H4 (cell line): Measurements from ENCODE around the gene SLC25A41. TPM values are rescaled to one million over a fixed set of nuclear protein-coding genes. Genes with fewer than 3 reads are reported as not detected.
"Not testable (repeated sequence)": the region's sequence is repeated elsewhere in the genome, so short reads cannot be mapped to it uniquely, and the experiment has no call there.

Experiments used
- DNase-seq: peaks from one replicate; pipeline ENCODE4 v3.0.0-alpha.2; 2015; ENCODE audit warnings: low spot score
- total RNA-seq: library from RNA; depleted of rRNA; stranded (reverse); fragments of >200 nt; shearing (Covaris generic); gene quantifications from 2 replicates; pipeline ENCODE4 v1.2.3, GENCODE V29; 2014

SLC25A41 gene
- total RNA-seq, 1 experiment from 2014 or later, result not detected

- no peak for DNase-seq
Observed at GRCh38 chr19:6412061-6412446, 21.5 kb downstream of the SLC25A41 start.

- no peak for DNase-seq
Observed at GRCh38 chr19:6409346-6409745, 24.2 kb downstream of the SLC25A41 start.

GRCh38 chr19:6406401-6406800, 27.2 kb downstream of the SLC25A41 start:
- no peak for DNase-seq

- DNase-seq, result no peak
Observed at GRCh38 chr19:6402837-6403608, 30.5 kb downstream of the SLC25A41 start.

GRCh38 chr19:6402058-6402457, 31.5 kb downstream of the SLC25A41 start:
- DNase-seq, result no peak

GRCh38 chr19:6400062-6400944, 33.3 kb downstream of the SLC25A41 start:
- not testable (repeated sequence) for DNase-seq

- DNase-seq, result no peak
Observed at GRCh38 chr19:6396305-6396704, 37.3 kb downstream of the SLC25A41 start.

- no peak for DNase-seq
Observed at GRCh38 chr19:6394831-6395230, 38.7 kb downstream of the SLC25A41 start.

- DNase-seq, result no peak
Observed at GRCh38 chr19:6393983-6394412, 39.6 kb downstream of the SLC25A41 start.

GRCh38 chr19:6393074-6393982, 40.2 kb downstream of the SLC25A41 start, which contains the start of gene GTF2F1:
GTF2F1 (minus strand) TSS chr19:6393164; CDS start chr19:6392995, 169 bp downstream.
- peak; percentile 89 for DNase-seq

- no peak for DNase-seq
Observed at GRCh38 chr19:6392221-6393073, 41.1 kb downstream of the SLC25A41 start.

- DNase-seq, result no peak
Observed at GRCh38 chr19:6387372-6387771, 46.2 kb downstream of the SLC25A41 start.

- DNase-seq, result no peak
Observed at GRCh38 chr19:6384381-6384780, 49.2 kb downstream of the SLC25A41 start.

GRCh38 chr19:6383188-6383587, 50.4 kb downstream of the SLC25A41 start:
- no peak for DNase-seq

GRCh38 chr19:6381030-6381750, 52.4 kb downstream of the SLC25A41 start:
- DNase-seq, result no peak

GRCh38 chr19:6379744-6380143, 53.8 kb downstream of the SLC25A41 start:
- no peak for DNase-seq

GRCh38 chr19:6378486-6378885, 55.1 kb downstream of the SLC25A41 start:
- DNase-seq, result no peak

GRCh38 chr19:6378041-6378440, 55.5 kb downstream of the SLC25A41 start:
- no peak for DNase-seq

GRCh38 chr19:6376512-6377190, 56.9 kb downstream of the SLC25A41 start:
- no peak for DNase-seq
